MG63 (cell line): ENCODE data around the gene MAPK11. TPM values are rescaled to one million over a fixed set of nuclear protein-coding genes. Genes with fewer than 3 reads are reported as not detected.
A peak's percentile ranks its signal among the peaks of the same experiment; 100 is the strongest.

Experiments used
- DNase-seq: peaks from one replicate; pipeline ENCODE4 v3.0.0-alpha.2; 2020
- H3K27me3 ChIP-seq: fragments of 250-450 bp; sonication (Bioruptor Pico); 2 replicates; pipeline ENCODE4 v1.5.1; 2020; ENCODE audit warnings: mild to moderate bottlenecking, moderate library complexity
- H3K36me3 ChIP-seq: fragments of 250-450 bp; sonication (Bioruptor Pico); 2 replicates; pipeline ENCODE4 v1.5.1; 2020; ENCODE audit warnings: mild to moderate bottlenecking, moderate library complexity
- H3K4me3 ChIP-seq: fragments of 250-450 bp; sonication (Bioruptor Pico); 2 replicates; pipeline ENCODE4 v1.5.1; 2020; ENCODE audit warnings: mild to moderate bottlenecking, moderate library complexity
- H3K9me3 ChIP-seq: fragments of 250-450 bp; sonication (Bioruptor Pico); 2 replicates; pipeline ENCODE4 v1.5.1; 2020; ENCODE audit warnings: mild to moderate bottlenecking, moderate library complexity
- total RNA-seq: library from RNA; depleted of rRNA; stranded (reverse); fragments of >200 nt; shearing (Covaris generic); gene quantifications from 2 replicates; pipeline ENCODE4 v1.2.3, GENCODE V29; 2014; ENCODE audit warnings: low replicate concordance

The MAPK11 gene
- total RNA-seq, 1 experiment from 2014 or later = 27.8 TPM

GRCh38 chr22:50260801-50261614 is 9.2 kb downstream of the MAPK11 start:
- DNase-seq = peak; percentile 68
- H3K9me3 ChIP-seq = no peaks in the 10 kb centered on the region
- peak overlapping the region; percentile 75 for H3K4me3 ChIP-seq
- H3K27me3 ChIP-seq = no peaks in the 10 kb centered on the region
- peaks cover 15% of the 10 kb centered on the region for H3K36me3 ChIP-seq

GRCh38 chr22:50260434-50260800 is 9.8 kb downstream of the MAPK11 start:
- H3K36me3 ChIP-seq = peaks cover 18% of the 10 kb centered on the region
- H3K27me3 ChIP-seq = no peaks in the 10 kb centered on the region
- H3K9me3 ChIP-seq = no peaks in the 10 kb centered on the region
- DNase-seq = peak; percentile 48
- peak overlapping the region; percentile 75 for H3K4me3 ChIP-seq

- no peak for DNase-seq
- no peak overlapping the region for H3K4me3 ChIP-seq
- H3K27me3 ChIP-seq = no peaks in the 10 kb centered on the region
- H3K9me3 ChIP-seq = no peaks in the 10 kb centered on the region
- peaks cover 22% of the 10 kb centered on the region for H3K36me3 ChIP-seq
These were observed 10.9 kb downstream of the MAPK11 start for GRCh38 chr22:50259302-50259701.

- Histone ChIP-seq H3K4me3 (no peak overlapping the region), H3K27me3 (no peaks in the 10 kb centered on the region), H3K9me3 (no peaks in the 10 kb centered on the region), H3K36me3 (peaks cover 26% of the 10 kb centered on the region)
- no peak for DNase-seq
These were observed 11.6 kb downstream of the MAPK11 start for GRCh38 chr22:50258361-50259292.

GRCh38 chr22:50257451-50258360 is 12.5 kb downstream of the MAPK11 start:
- no peak overlapping the region for H3K4me3 ChIP-seq
- peaks cover 26% of the 10 kb centered on the region for H3K36me3 ChIP-seq
- H3K9me3 ChIP-seq = no peaks in the 10 kb centered on the region
- H3K27me3 ChIP-seq = no peaks in the 10 kb centered on the region
- no peak for DNase-seq

GRCh38 chr22:50257041-50257440 is 13.1 kb downstream of the MAPK11 start:
- peaks cover 26% of the 10 kb centered on the region for H3K36me3 ChIP-seq
- H3K27me3 ChIP-seq = no peaks in the 10 kb centered on the region
- no peaks in the 10 kb centered on the region for H3K9me3 ChIP-seq
- DNase-seq = no peak
- no peak overlapping the region for H3K4me3 ChIP-seq

- Histone ChIP-seq H3K36me3 (peaks cover 26% of the 10 kb centered on the region), H3K9me3 (no peaks in the 10 kb centered on the region), H3K27me3 (no peaks in the 10 kb centered on the region), H3K4me3 (no peak overlapping the region)
- no peak for DNase-seq
These were observed 13.8 kb downstream of the MAPK11 start for GRCh38 chr22:50256258-50256862.

GRCh38 chr22:50255607-50256006 is 14.6 kb downstream of the MAPK11 start:
- H3K4me3 ChIP-seq = no peak overlapping the region
- H3K9me3 ChIP-seq = no peaks in the 10 kb centered on the region
- no peak for DNase-seq

GRCh38 chr22:50255099-50255498 is 15.1 kb downstream of the MAPK11 start:
- no peak for DNase-seq
- H3K4me3 ChIP-seq = no peak overlapping the region
- peaks cover 27% of the 10 kb centered on the region for H3K36me3 ChIP-seq
- no peaks in the 10 kb centered on the region for H3K27me3 ChIP-seq
- H3K9me3 ChIP-seq = no peaks in the 10 kb centered on the region

More at GRCh38 chr22:50255607-50256006, 14.6 kb downstream of the MAPK11 start:
- Histone ChIP-seq H3K36me3 (peaks cover 26% of the 10 kb centered on the region), H3K27me3 (no peaks in the 10 kb centered on the region)

- Histone ChIP-seq H3K36me3 (peaks cover 35% of the 10 kb centered on the region), H3K27me3 (no peaks in the 10 kb centered on the region), H3K4me3 (no peak overlapping the region), H3K9me3 (no peaks in the 10 kb centered on the region)
- no peak for DNase-seq
These were observed 16.2 kb downstream of the MAPK11 start for GRCh38 chr22:50253941-50254340.

- peaks cover 40% of the 10 kb centered on the region for H3K36me3 ChIP-seq
- H3K27me3 ChIP-seq = no peaks in the 10 kb centered on the region
- no peak overlapping the region for H3K4me3 ChIP-seq
- no peak for DNase-seq
- no peaks in the 10 kb centered on the region for H3K9me3 ChIP-seq
These were observed 16.9 kb downstream of the MAPK11 start for GRCh38 chr22:50253046-50253915.

GRCh38 chr22:50252082-50253045 is 17.8 kb downstream of the MAPK11 start:
- peak; percentile 71 for DNase-seq
- H3K36me3 ChIP-seq = peaks cover 34% of the 10 kb centered on the region
- H3K4me3 ChIP-seq = no peak overlapping the region
- no peaks in the 10 kb centered on the region for H3K9me3 ChIP-seq
- no peaks in the 10 kb centered on the region for H3K27me3 ChIP-seq

- Histone ChIP-seq H3K9me3 (no peaks in the 10 kb centered on the region), H3K27me3 (no peaks in the 10 kb centered on the region), H3K36me3 (peaks cover 36% of the 10 kb centered on the region), H3K4me3 (peak overlapping the region; percentile 68)
- DNase-seq = no peak
These were observed 18.6 kb downstream of the MAPK11 start for GRCh38 chr22:50251477-50252081.
